ENCODE data around the gene C1QA.

- no peak for TF ChIP-seq CBX5 (IDR thresholded peaks at IDR 0.05; ENCODE audit: low read depth)
- no peak for TF ChIP-seq SUPT20H (IDR thresholded peaks at IDR 0.05; ENCODE audit: borderline replicate concordance, control insufficient read depth, low read depth, low read length)
- TF ChIP-seq HCFC1 (IDR thresholded peaks at IDR 0.05; ENCODE audit: low read length) = no peak
- TF ChIP-seq NFIC (IDR thresholded peaks at IDR 0.05; ENCODE audit: low read depth, low read length) = no peak
- no peak for TF ChIP-seq NR2F1 (conservative IDR thresholded peaks at IDR 0.05)
- TF ChIP-seq SIN3A (IDR thresholded peaks at IDR 0.05; ENCODE audit: low read depth, low read length) = no peak
- no peak for TF ChIP-seq EP300 (IDR thresholded peaks at IDR 0.05; ENCODE audit: borderline replicate concordance in 1 of 2, control insufficient read depth in 1 of 2, low read depth in 2 of 2, low read length in 2 of 2)
- TF ChIP-seq NRF1 (conservative IDR thresholded peaks at IDR 0.05; ENCODE audit: low read depth, low read length) = no peak
- TF ChIP-seq MTA2 (IDR thresholded peaks at IDR 0.05; ENCODE audit: low read depth) = no peak
- TF ChIP-seq CTCF (IDR thresholded peaks at IDR 0.05 in 2 of 3, conservative IDR thresholded peaks at IDR 0.05 in 1 of 3; ENCODE audit: control insufficient read depth in 2 of 3, extremely low read depth in 1 of 3, insufficient read depth in 1 of 3, low read depth in 3 of 3, low read length in 3 of 3) = no peak
- TF ChIP-seq SREBF2 (IDR thresholded peaks at IDR 0.05; ENCODE audit: low read length) = no peak
Observed at GRCh38 chr1:22607154-22607553, 29.3 kb upstream of the C1QA start.
